Endothelial cell of umbilical vein (primary cell): ENCODE results near the gene MTCL1. TPM values are rescaled to one million over a fixed set of nuclear protein-coding genes. Genes with fewer than 3 reads are reported as not detected.

Experiments
- BruUV-seq: library from RNA; stranded (reverse); fragments of 400-500 nt; replicated peaks from 2 replicates; lab custom pipeline; 2021; lab: Mats Ljungman, UMichigan
- CTCF ChIA-PET: fragments of 300-600, 350-600 bp; sonication (Branson Sonifier 250); formaldehyde crosslinking; loops from one replicate; lab custom pipeline; 2021; ENCODE audit warnings: antibody characterized with exemption, inconsistent platforms; lab: Charles Lee
- POLR2A ChIA-PET: fragments of 300-600, 350-600 bp; sonication (Branson Sonifier 250); formaldehyde crosslinking; loops from one replicate; lab custom pipeline; 2021; ENCODE audit warnings: antibody characterized with exemption, inconsistent platforms; lab: Charles Lee
- DNase-seq: peaks from one replicate; pipeline ENCODE4 v3.0.0-alpha.2; 2011; ENCODE audit warnings: low read depth, low spot score
- FAIRE-seq: peaks from 2 replicates; lab custom pipeline; 2011; peaks lifted over from hg19 to GRCh38; lab: Jason Lieb, UNC
- H2AFZ ChIP-seq: 2 replicates; pipeline ENCODE4 v1.6.0; 2012; ENCODE audit warnings: low read depth, low read length, control low read depth, inconsistent platforms
- H3K27ac ChIP-seq: 2 replicates; pipeline ENCODE4 v1.5.1; 2011; ENCODE audit warnings: low read depth, mild to moderate bottlenecking, control low read depth, low read length, moderate library complexity; ENCODE audit not compliant: insufficient read depth
- H3K27me3 ChIP-seq, 2 experiments: 2 replicates each; pipeline versions ENCODE4 v1.6.0 to v1.6.1; 2011; ENCODE audit warnings: low read length in 2 of 2, mixed read lengths in 1 of 2; ENCODE audit not compliant: control insufficient read depth in 2 of 2, insufficient read depth in 2 of 2
- H3K36me3 ChIP-seq, 2 experiments: 2 replicates in 1 of 2; 3 replicates in 1 of 2; pipeline ENCODE4 v1.5.1; 2011; ENCODE audit warnings: low read length in 2 of 2, mild to moderate bottlenecking in 1 of 2, moderate library complexity in 1 of 2; ENCODE audit not compliant: control insufficient read depth in 2 of 2, insufficient read depth in 2 of 2; ENCODE audit errors: extremely low read depth in 1 of 2
- H3K4me1 ChIP-seq: 3 replicates; pipeline ENCODE4 v1.5.1; 2011; ENCODE audit warnings: mild to moderate bottlenecking, low read length; ENCODE audit not compliant: control insufficient read depth, insufficient read depth; ENCODE audit errors: extremely low read depth
- H3K4me2 ChIP-seq: 2 replicates; pipeline ENCODE4 v1.6.1; 2011; ENCODE audit warnings: low read length, control low read depth, mixed read lengths; ENCODE audit not compliant: insufficient read depth
- H3K4me3 ChIP-seq, 3 experiments: fragments of 200-600 bp in 1 of 3; sonication (generic), shearing (Covaris generic) in 1 of 3; replicated peaks in 1 of 3; 2 replicates each; pipeline ENCODE4 v1.5.1; 2011 to 2016; ENCODE audit warnings: control low read depth in 3 of 3, low read length in 3 of 3, mild to moderate bottlenecking in 2 of 3, inconsistent platforms in 1 of 3, low read depth in 1 of 3, moderate library complexity in 1 of 3; ENCODE audit not compliant: insufficient read depth in 1 of 3
- H3K79me2 ChIP-seq: 2 replicates; pipeline ENCODE4 v1.6.0; 2012; ENCODE audit warnings: low read length, inconsistent platforms; ENCODE audit not compliant: control insufficient read depth, insufficient read depth
- H3K9ac ChIP-seq: replicated peaks from 2 replicates; pipeline ENCODE3; 2011; ENCODE audit warnings: low read length, control low read depth; ENCODE audit not compliant: insufficient read depth; ENCODE audit errors: extremely low read depth
- H3K9me1 ChIP-seq: replicated peaks from 3 replicates; pipeline ENCODE4 v1.6.0; 2011; ENCODE audit warnings: mild to moderate bottlenecking, low read length; ENCODE audit not compliant: control insufficient read depth, insufficient read depth; ENCODE audit errors: extremely low read depth
- H3K9me3 ChIP-seq: replicated peaks from 2 replicates; pipeline ENCODE4 v1.5.1; 2012; ENCODE audit warnings: low read length, inconsistent platforms; ENCODE audit not compliant: control insufficient read depth, insufficient read depth
- H4K20me1 ChIP-seq: replicated peaks from 2 replicates; pipeline ENCODE3; 2011; ENCODE audit warnings: mild to moderate bottlenecking, low read length; ENCODE audit not compliant: control insufficient read depth, insufficient read depth; ENCODE audit errors: extremely low read depth
- EZH2 ChIP-seq: IDR thresholded peaks from 2 replicates; pipeline ENCODE4 v1.6.1; 2012; ENCODE audit warnings: borderline replicate concordance, low read depth, mild to moderate bottlenecking, moderate library complexity, low read length, inconsistent platforms; ENCODE audit not compliant: severe bottlenecking
- FOS ChIP-seq: IDR thresholded peaks from 2 replicates; pipeline ENCODE4 v1.6.1; 2011; ENCODE audit warnings: mild to moderate bottlenecking, low read length, moderate library complexity, borderline replicate concordance; ENCODE audit not compliant: insufficient read depth
- GATA2 ChIP-seq: IDR thresholded peaks from 2 replicates; pipeline ENCODE4 v1.7.0; 2011; ENCODE audit warnings: low read depth, mild to moderate bottlenecking, moderate library complexity, mixed read lengths, low read length; ENCODE audit not compliant: insufficient read length, insufficient read depth
- JUN ChIP-seq: IDR thresholded peaks from 2 replicates; pipeline ENCODE4 v1.6.1; 2011; ENCODE audit warnings: borderline replicate concordance, low read depth; ENCODE audit not compliant: insufficient read length, insufficient read depth
- MYC ChIP-seq: IDR thresholded peaks from one replicate; pipeline ENCODE4 v1.6.1; 2011; ENCODE audit warnings: mild to moderate bottlenecking, low read depth, low read length
- POLR2A ChIP-seq: IDR thresholded peaks from 2 replicates; pipeline ENCODE4 v1.6.1; 2012; ENCODE audit warnings: low read depth, mild to moderate bottlenecking, control low read depth, low read length
- POLR2AphosphoS5 ChIP-seq: IDR thresholded peaks from 2 replicates; pipeline ENCODE4 v1.6.1; 2012; ENCODE audit warnings: low read depth, mild to moderate bottlenecking, control low read depth, low read length, moderate library complexity; ENCODE audit not compliant: insufficient read depth
- dilution Hi-C: fragments of 300-500 bp; cut with MboI; formaldehyde crosslinking; loops from one replicate; pipeline ENCODE4 v1.15.0; 2019; ENCODE audit warnings: low sequenced_read_pairs; ENCODE audit not compliant: extremely low pct_ligation_motif_present
- intact Hi-C: fragments of 100-400 bp; cut with micrococcal nuclease; formaldehyde crosslinking; loops from one replicate; pipeline ENCODE4 v1.10.0; 2022
- polyA plus RNA-seq, 4 experiments: library from polyadenylated mRNA; depleted of rRNA in 3 of 4; stranded (reverse) in 3 of 4; unstranded in 1 of 4; fragments of >200 nt; gene quantifications; 2 replicates each; pipeline versions ENCODE4 v1.2.1 to v1.2.3, GENCODE V29; 2011 to 2012; ENCODE audit warnings: missing spikeins in 1 of 4
- total RNA-seq: library from RNA; stranded (reverse); gene quantifications from 2 replicates; pipeline ENCODE4 v1.2.3, GENCODE V29; 2021
- TF ChIP-seq, protein P1 (sequence below), 2 donors: IDR thresholded peaks; 1 replicate in 1 of 2; 2 replicates in 1 of 2; pipeline ENCODE4 v1.5.1; 2011; ENCODE audit warnings: low read length in 2 of 2, mild to moderate bottlenecking in 2 of 2, moderate library complexity in 2 of 2, control low read depth in 1 of 2, inconsistent platforms in 1 of 2, low read depth in 1 of 2; ENCODE audit not compliant: insufficient read depth in 1 of 2; ENCODE audit errors: extremely low read depth in 1 of 2
- TF ChIP-seq, protein P2 (sequence below): IDR thresholded peaks from 2 replicates; pipeline ENCODE4 v1.6.1; 2011; ENCODE audit not compliant: insufficient read depth, insufficient read length

The MTCL1 gene
- total and polyA plus RNA-seq, 2 donors (not counting 3 experiments of a cell fraction or from before 2014, with no cell fraction given) = 11.9 to 75.7 TPM

DNA sequence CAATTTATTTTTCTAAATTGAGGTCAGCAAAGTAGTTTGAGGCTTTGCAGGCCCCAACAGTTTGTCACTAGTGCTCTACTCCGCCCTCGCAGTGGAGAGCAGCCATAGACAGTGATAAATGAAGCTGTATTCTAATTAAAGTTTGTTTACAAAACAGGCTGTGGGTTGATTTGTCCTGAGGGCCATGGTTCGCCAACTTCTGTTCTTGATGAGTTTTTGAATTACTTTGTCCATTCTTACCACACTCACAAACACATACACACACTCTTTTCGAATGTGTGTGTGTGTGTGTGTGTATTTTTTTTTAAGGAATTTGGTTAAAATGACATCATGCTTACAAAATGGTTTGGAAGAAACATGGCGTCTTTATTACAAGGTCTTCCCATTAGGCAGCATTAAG, 68.6 kb downstream of the MTCL1 start:
- CTCF ChIA-PET = no interaction called here
- dilution Hi-C loops = no loop called here
- no peak overlapping the region for H3K27ac ChIP-seq

More for the DNA sequence above, 68.6 kb downstream of the MTCL1 start:
- Histone ChIP-seq H3K36me3 (peaks cover 1 to 3% of the 10 kb centered on the region in 2 experiments), H3K4me2 (no peak overlapping the region), H3K79me2 (peaks cover 4% of the 10 kb centered on the region), H2AFZ (no peak overlapping the region), H3K4me1 (peaks cover 11% of the 10 kb centered on the region), H3K4me3 (no peak overlapping the region), H3K27me3 (no peaks in the 10 kb centered on the region), H3K9me1 (no peaks in the 10 kb centered on the region), H4K20me1 (no peaks in the 10 kb centered on the region), H3K9me3 (no peaks in the 10 kb centered on the region), H3K9ac (no peak overlapping the region)
- POLR2A ChIA-PET = no interaction called here
- no peak for DNase-seq
- intact Hi-C loops = no loop called here
- no TSS peak for BruUV-seq
- no peak for TF ChIP-seq JUN
- TF ChIP-seq, protein P1, sequence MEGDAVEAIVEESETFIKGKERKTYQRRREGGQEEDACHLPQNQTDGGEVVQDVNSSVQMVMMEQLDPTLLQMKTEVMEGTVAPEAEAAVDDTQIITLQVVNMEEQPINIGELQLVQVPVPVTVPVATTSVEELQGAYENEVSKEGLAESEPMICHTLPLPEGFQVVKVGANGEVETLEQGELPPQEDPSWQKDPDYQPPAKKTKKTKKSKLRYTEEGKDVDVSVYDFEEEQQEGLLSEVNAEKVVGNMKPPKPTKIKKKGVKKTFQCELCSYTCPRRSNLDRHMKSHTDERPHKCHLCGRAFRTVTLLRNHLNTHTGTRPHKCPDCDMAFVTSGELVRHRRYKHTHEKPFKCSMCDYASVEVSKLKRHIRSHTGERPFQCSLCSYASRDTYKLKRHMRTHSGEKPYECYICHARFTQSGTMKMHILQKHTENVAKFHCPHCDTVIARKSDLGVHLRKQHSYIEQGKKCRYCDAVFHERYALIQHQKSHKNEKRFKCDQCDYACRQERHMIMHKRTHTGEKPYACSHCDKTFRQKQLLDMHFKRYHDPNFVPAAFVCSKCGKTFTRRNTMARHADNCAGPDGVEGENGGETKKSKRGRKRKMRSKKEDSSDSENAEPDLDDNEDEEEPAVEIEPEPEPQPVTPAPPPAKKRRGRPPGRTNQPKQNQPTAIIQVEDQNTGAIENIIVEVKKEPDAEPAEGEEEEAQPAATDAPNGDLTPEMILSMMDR (IDR thresholded peaks at IDR 0.05; ENCODE audit: extremely low read depth in 1 of 2, insufficient read depth in 1 of 2, low read depth in 1 of 2, low read length in 2 of 2) = no peak
- TF ChIP-seq, protein P2, sequence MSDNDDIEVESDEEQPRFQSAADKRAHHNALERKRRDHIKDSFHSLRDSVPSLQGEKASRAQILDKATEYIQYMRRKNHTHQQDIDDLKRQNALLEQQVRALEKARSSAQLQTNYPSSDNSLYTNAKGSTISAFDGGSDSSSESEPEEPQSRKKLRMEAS = no peak
- TF ChIP-seq POLR2AphosphoS5 = no peak
- no peak for TF ChIP-seq FOS
- TF ChIP-seq EZH2 = no peak
- TF ChIP-seq GATA2 = no peak
- TF ChIP-seq MYC = no peak
- TF ChIP-seq POLR2A = no peak
- no peak for FAIRE-seq
